ENCODE measurements around the gene PPP1R10.

DNA sequence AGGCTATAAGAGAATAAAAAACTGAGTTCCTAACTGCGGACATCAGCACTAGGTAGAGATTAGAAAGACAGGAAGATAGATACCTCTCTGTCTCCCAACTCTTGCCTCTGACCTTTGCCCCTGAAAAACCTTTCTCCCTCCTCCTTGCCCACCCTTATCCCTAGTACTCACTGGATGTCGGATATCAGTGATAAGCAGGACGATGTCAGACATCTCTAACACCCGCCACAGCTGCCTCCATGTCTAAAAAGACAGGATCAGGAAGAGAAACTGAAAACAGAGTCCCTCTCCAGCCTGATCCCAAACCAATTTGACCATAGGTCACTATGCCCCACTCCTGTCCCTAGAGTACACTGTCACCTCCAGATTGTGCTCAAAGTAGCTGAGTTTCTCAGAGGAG, 62.6 kb downstream of the PPP1R10 start:
- TF ChIP-seq POLR2AphosphoS5 (IDR thresholded peaks at IDR 0.05; ENCODE audit: insufficient read depth in 1 of 2, low read depth in 1 of 2) (no peak), CTCF (IDR thresholded peaks at IDR 0.05) (no peak), POLR2A (IDR thresholded peaks at IDR 0.05) (no peak)

Data from vagina (tissue), 2 donors.